Right atrium auricular region (tissue), 2 donors: ENCODE results near the gene CYP2D6. TPM values are rescaled to one million over a fixed set of nuclear protein-coding genes. Genes with fewer than 3 reads are reported as not detected.
"Not testable (repeated sequence)": the region's sequence is repeated elsewhere in the genome, so short reads cannot be mapped to it uniquely, and the experiment has no call there.

Experiments
- DNase-seq: peaks from one replicate; pipeline ENCODE4 v3.0.0-alpha.2; 2019; ENCODE audit warnings: low spot score
- H3K27ac ChIP-seq, 2 donors: fragments of 200-600 bp; sonication (generic); 1 replicate in 1 of 2; 2 replicates in 1 of 2; pipeline ENCODE4 v1.5.1; 2016 to 2019
- H3K27me3 ChIP-seq, 2 donors: fragments of 200-600 bp; sonication (generic); one replicate each; pipeline versions ENCODE4 v1.5.1 to v1.6.0; 2017 to 2019
- H3K36me3 ChIP-seq: fragments of 200-600 bp; sonication (generic); one replicate; pipeline ENCODE4 v1.5.1; 2016
- H3K4me1 ChIP-seq, 2 donors: fragments of 200-600 bp; sonication (generic); one replicate each; pipeline versions ENCODE4 v1.5.1 to v1.6.0; 2017 to 2019
- H3K4me3 ChIP-seq, 2 donors: fragments of 200-600 bp; sonication (generic); 1 replicate in 1 of 2; 2 replicates in 1 of 2; pipeline ENCODE4 v1.5.1; 2017 to 2019; ENCODE audit warnings: mild to moderate bottlenecking in 1 of 2, moderate library complexity in 1 of 2
- H3K9me3 ChIP-seq, 2 donors: fragments of 200-600 bp; sonication (generic); one replicate each; pipeline ENCODE4 v1.5.1; 2019
- CTCF ChIP-seq, 2 donors: fragments of 200-600 bp; sonication (generic); IDR thresholded peaks; one replicate each; pipeline ENCODE4 v1.5.1; 2019; ENCODE audit warnings: antibody characterized with exemption in 2 of 2
- total RNA-seq, 2 donors: library from RNA; depleted of rRNA; stranded (reverse); fragments of >200 nt; gene quantifications; one replicate each; pipeline ENCODE4 v1.1.0, GENCODE V29; 2016

Gene CYP2D6
- total RNA-seq, 2 donors from 2014 or later = not detected

- H3K9me3 ChIP-seq = no peaks in the 10 kb centered on the region
- no peak overlapping the region for H3K4me3 ChIP-seq
- H3K4me1 ChIP-seq = peaks cover 0 to 9% of the 10 kb centered on the region in 2 donors
- H3K36me3 ChIP-seq = no peaks in the 10 kb centered on the region
- no peak for DNase-seq
- TF ChIP-seq CTCF (IDR thresholded peaks at IDR 0.05) = no peak
- no peaks in the 10 kb centered on the region for H3K27me3 ChIP-seq
- H3K27ac ChIP-seq = no peak overlapping the region
Observed at GRCh38 chr22:42155053-42155543, 24.5 kb upstream of the CYP2D6 start.

- no peaks in the 10 kb centered on the region for H3K27me3 ChIP-seq
- DNase-seq = no peak
- no peaks in the 10 kb centered on the region for H3K9me3 ChIP-seq
- H3K4me1 ChIP-seq = peaks cover 0 to 9% of the 10 kb centered on the region in 2 donors
- no peak overlapping the region for H3K4me3 ChIP-seq
- H3K36me3 ChIP-seq = no peaks in the 10 kb centered on the region
- H3K27ac ChIP-seq = no peak overlapping the region
- no peak for TF ChIP-seq CTCF (IDR thresholded peaks at IDR 0.05)
Observed at GRCh38 chr22:42154293-42155052, 23.9 kb upstream of the CYP2D6 start.

GRCh38 chr22:42152661-42153270, 22.2 kb upstream of the CYP2D6 start:
- Histone ChIP-seq H3K27me3 (no peaks in the 10 kb centered on the region), H3K27ac (no peak overlapping the region), H3K9me3 (no peaks in the 10 kb centered on the region), H3K4me1 (peaks cover 0 to 9% of the 10 kb centered on the region in 2 donors), H3K4me3 (peak overlapping the region in 1 of 2 donors; percentile 13), H3K36me3 (no peaks in the 10 kb centered on the region)
- DNase-seq = no peak
- TF ChIP-seq CTCF (IDR thresholded peaks at IDR 0.05) = no peak

GRCh38 chr22:42151924-42152635, 21.5 kb upstream of the CYP2D6 start:
- H3K4me1 ChIP-seq = peaks cover 0 to 8% of the 10 kb centered on the region in 2 donors
- no peaks in the 10 kb centered on the region for H3K27me3 ChIP-seq
- no peak for DNase-seq
- peak overlapping the region in 1 of 2 donors; percentile 13 for H3K4me3 ChIP-seq
- TF ChIP-seq CTCF (IDR thresholded peaks at IDR 0.05) = no peak
- no peak overlapping the region for H3K27ac ChIP-seq
- no peaks in the 10 kb centered on the region for H3K9me3 ChIP-seq
- H3K36me3 ChIP-seq = no peaks in the 10 kb centered on the region

GRCh38 chr22:42150727-42151590, 20.3 kb upstream of the CYP2D6 start:
- H3K4me3 ChIP-seq = no peak overlapping the region
- H3K36me3 ChIP-seq = no peaks in the 10 kb centered on the region
- DNase-seq = no peak
- no peaks in the 10 kb centered on the region for H3K27me3 ChIP-seq
- H3K9me3 ChIP-seq = no peaks in the 10 kb centered on the region
- H3K27ac ChIP-seq = no peak overlapping the region
- H3K4me1 ChIP-seq = no peaks in the 10 kb centered on the region
- TF ChIP-seq CTCF (IDR thresholded peaks at IDR 0.05) = no peak

- not testable (repeated sequence) for H3K4me1 ChIP-seq, H3K9me3 ChIP-seq, H3K36me3 ChIP-seq, H3K4me3 ChIP-seq, H3K27ac ChIP-seq, H3K27me3 ChIP-seq, DNase-seq
Observed at GRCh38 chr22:42149798-42150197, 19.2 kb upstream of the CYP2D6 start.
